Upper lobe of left lung (tissue), 4 donors: Measurements from ENCODE around the gene ACTN4.

Source experiments
- POLR2A ChIP-seq, 4 donors: fragments of 450-650 bp; IDR thresholded peaks; one replicate each; pipeline ENCODE4 v1.5.1; 2016 to 2017; ENCODE audit warnings: antibody characterized with exemption in 4 of 4, mild to moderate bottlenecking in 2 of 4
- POLR2AphosphoS5 ChIP-seq, 2 donors: sonication (generic); formaldehyde crosslinking; IDR thresholded peaks; one replicate each; pipeline ENCODE4 v1.5.1; 2017; ENCODE audit warnings: antibody characterized with exemption in 2 of 2

GRCh38 chr19:38723990-38724854 lies 76.8 kb downstream of the ACTN4 start:
- no peak for TF ChIP-seq POLR2AphosphoS5 (IDR thresholded peaks at IDR 0.05)
- TF ChIP-seq POLR2A (IDR thresholded peaks at IDR 0.05): no peak
